Measurements from ENCODE around the gene VPS54. TPM values are rescaled to one million over a fixed set of nuclear protein-coding genes. Genes with fewer than 3 reads are reported as not detected.
"Not testable (repeated sequence)": the region's sequence is repeated elsewhere in the genome, so short reads cannot be mapped to it uniquely, and the experiment has no call there.

The VPS54 gene
- total RNA-seq, 2 donors from 2014 or later: 20.9 to 21.2 TPM

GRCh38 chr2:63999049-63999448 lies 20.2 kb downstream of the VPS54 start:
- ATAC-seq (no peak), DNase-seq (no peak)
- intact Hi-C loops (cut with DNase I, micrococcal nuclease): no loop called here

GRCh38 chr2:63996582-63997198 lies 22.5 kb downstream of the VPS54 start:
- ATAC-seq; DNase-seq; intact Hi-C loops (cut with DNase I, micrococcal nuclease): not testable (repeated sequence)

GRCh38 chr2:63994329-63995070 lies 24.7 kb downstream of the VPS54 start:
- DNase-seq; ATAC-seq; intact Hi-C loops (cut with DNase I, micrococcal nuclease): not testable (repeated sequence)

- intact Hi-C loops (cut with DNase I, micrococcal nuclease): no loop called here
- DNase-seq: no peak
- ATAC-seq: no peak
Observed at GRCh38 chr2:63993871-63994270, 25.4 kb downstream of the VPS54 start.

- ATAC-seq; intact Hi-C loops (cut with DNase I, micrococcal nuclease); DNase-seq: not testable (repeated sequence)
Observed at GRCh38 chr2:63993130-63993584, 26.1 kb downstream of the VPS54 start.

- intact Hi-C loops (cut with DNase I, micrococcal nuclease): no loop called here
- ATAC-seq (no peak), DNase-seq (no peak)
Observed at GRCh38 chr2:63992061-63992685, 27.1 kb downstream of the VPS54 start.

- not testable (repeated sequence) for ATAC-seq
Observed at GRCh38 chr2:63991173-63991999, 27.8 kb downstream of the VPS54 start.

GRCh38 chr2:63990072-63990471 lies 29.2 kb downstream of the VPS54 start:
- intact Hi-C loops (cut with DNase I, micrococcal nuclease): no loop called here
- DNase-seq (no peak), ATAC-seq (no peak)

More at GRCh38 chr2:63991173-63991999, 27.8 kb downstream of the VPS54 start:
- intact Hi-C loops (cut with DNase I, micrococcal nuclease); DNase-seq: not testable (repeated sequence)

GRCh38 chr2:63988842-63989436 lies 30.3 kb downstream of the VPS54 start:
- ATAC-seq; intact Hi-C loops (cut with DNase I, micrococcal nuclease); DNase-seq: not testable (repeated sequence)

GRCh38 chr2:63984606-63985359 lies 34.4 kb downstream of the VPS54 start:
- ATAC-seq (peak; percentile 55), DNase-seq (no peak)
- intact Hi-C loops (cut with DNase I, micrococcal nuclease): no loop called here

GRCh38 chr2:63983986-63984605 lies 35.1 kb downstream of the VPS54 start:
- DNase-seq (no peak), ATAC-seq (no peak)
- intact Hi-C loops (cut with DNase I, micrococcal nuclease): no loop called here

- intact Hi-C loops (cut with DNase I, micrococcal nuclease): no loop called here
- no peak for DNase-seq
- ATAC-seq: no peak
Observed at GRCh38 chr2:63982335-63982734, 36.9 kb downstream of the VPS54 start.

GRCh38 chr2:63981702-63982103 lies 37.5 kb downstream of the VPS54 start:
- ATAC-seq (peak; percentile 26), DNase-seq (no peak)
- intact Hi-C loops (cut with DNase I, micrococcal nuclease): no loop called here

GRCh38 chr2:63980794-63981193 lies 38.4 kb downstream of the VPS54 start:
- intact Hi-C loops (cut with DNase I, micrococcal nuclease): no loop called here
- ATAC-seq (no peak), DNase-seq (no peak)

GRCh38 chr2:63977904-63978303 lies 41.3 kb downstream of the VPS54 start:
- intact Hi-C loops (cut with DNase I, micrococcal nuclease): no loop called here
- DNase-seq (no peak), ATAC-seq (no peak)

- no peak for ATAC-seq
- intact Hi-C loops (cut with DNase I, micrococcal nuclease): no loop called here
- DNase-seq: no peak
Observed at GRCh38 chr2:63976125-63976510, 43.1 kb downstream of the VPS54 start.

GRCh38 chr2:63975437-63976124 lies 43.6 kb downstream of the VPS54 start:
- ATAC-seq: no peak
- intact Hi-C loops (cut with DNase I, micrococcal nuclease): no loop called here
- no peak for DNase-seq

Data from left colon (tissue), 2 donors.